IPS-11a (cell line): ENCODE results near the gene UBL4A.
"Not testable (repeated sequence)": the region's sequence is repeated elsewhere in the genome, so short reads cannot be mapped to it uniquely, and the experiment has no call there.

ENCODE experiments used
- H3K4me3 ChIP-seq: one replicate; pipeline ENCODE4 v1.5.1; 2013; ENCODE audit warnings: low read depth, low read length, control low read depth

The UBL4A gene

DNA sequence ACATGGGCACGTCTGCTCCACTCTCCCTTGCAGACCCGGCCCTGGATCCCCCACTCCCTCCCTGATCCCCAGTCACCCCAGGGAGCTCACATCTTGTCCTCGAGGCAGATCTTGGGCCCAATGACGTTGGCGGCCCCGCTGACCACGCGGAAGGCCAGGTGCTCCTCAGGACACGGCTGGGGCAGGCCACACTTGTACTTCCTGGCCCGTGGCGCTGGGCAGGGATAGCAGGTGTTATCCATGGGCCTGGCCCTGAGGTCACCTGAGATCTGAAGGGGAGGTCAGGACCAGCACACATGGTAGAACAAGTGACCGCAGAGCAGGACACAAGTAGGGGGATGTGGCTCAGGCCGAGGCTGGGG lies 21.9 kb upstream of the UBL4A start:
- H3K4me3 ChIP-seq, result no peak overlapping the region

DNA sequence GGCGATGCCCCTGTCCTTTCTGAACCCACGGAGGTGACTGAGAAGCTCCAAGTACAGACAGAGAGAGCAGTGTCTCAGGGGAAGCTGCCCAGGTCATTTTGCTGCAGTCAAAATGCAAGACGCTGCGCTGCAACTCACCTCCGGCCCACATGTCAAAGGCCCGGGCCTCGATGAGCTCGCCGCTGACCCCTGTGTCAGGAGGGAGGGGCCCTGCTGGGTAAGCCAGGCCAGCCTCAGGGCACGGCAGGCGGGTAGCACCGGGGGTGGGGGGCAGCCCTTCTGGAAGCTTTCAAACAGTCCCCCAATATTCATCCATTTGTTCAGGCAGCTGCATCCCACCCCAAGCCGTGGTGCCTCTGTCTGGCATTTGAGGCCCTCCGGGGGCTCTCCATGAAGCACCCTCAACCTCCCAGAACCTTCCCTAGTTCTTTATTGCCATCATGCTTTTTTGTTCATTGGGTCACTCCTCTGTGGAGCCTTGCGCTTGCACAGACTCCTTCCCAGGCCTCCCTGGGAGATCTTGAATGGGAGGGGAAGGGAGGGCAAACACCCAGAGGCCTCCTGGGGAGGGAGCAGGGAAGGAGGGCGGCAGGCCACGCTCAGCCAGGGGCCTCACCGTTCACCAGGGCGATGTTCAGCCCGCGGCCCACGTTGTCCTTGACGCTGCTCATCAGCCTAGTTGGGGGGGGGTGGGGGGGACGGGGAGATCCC lies 21.4 kb upstream of the UBL4A start:
- no peak overlapping the region for H3K4me3 ChIP-seq

- no peak overlapping the region for H3K4me3 ChIP-seq
These were observed 20.3 kb upstream of the UBL4A start for GRCh38 chrX:154506483-154507332.

GRCh38 chrX:154505734-154506133 lies 19.3 kb upstream of the UBL4A start:
- H3K4me3 ChIP-seq, result no peak overlapping the region

- no peak overlapping the region for H3K4me3 ChIP-seq
These were observed 16.6 kb upstream of the UBL4A start for GRCh38 chrX:154502989-154503388.

DNA sequence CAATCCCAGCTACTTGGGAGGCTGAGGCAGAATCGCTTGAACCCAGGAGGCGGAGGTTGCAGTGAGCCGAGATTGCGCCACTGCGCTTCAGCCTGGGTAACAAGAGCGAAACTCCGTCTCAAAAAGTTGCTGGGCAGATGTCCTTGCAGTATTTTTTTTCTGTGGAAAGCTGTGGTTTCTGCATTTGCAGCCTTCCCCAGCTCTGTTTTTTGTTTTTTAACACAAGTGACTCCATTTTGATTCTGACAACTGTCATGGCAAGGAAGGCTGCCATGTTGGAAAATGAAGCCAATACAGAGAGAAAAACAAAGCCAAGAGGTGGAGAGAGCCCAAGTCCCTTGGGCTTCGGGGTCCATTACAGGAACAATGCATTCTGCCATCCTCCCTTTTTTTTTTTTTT lies 15.7 kb upstream of the UBL4A start:
- no peak overlapping the region for H3K4me3 ChIP-seq

DNA sequence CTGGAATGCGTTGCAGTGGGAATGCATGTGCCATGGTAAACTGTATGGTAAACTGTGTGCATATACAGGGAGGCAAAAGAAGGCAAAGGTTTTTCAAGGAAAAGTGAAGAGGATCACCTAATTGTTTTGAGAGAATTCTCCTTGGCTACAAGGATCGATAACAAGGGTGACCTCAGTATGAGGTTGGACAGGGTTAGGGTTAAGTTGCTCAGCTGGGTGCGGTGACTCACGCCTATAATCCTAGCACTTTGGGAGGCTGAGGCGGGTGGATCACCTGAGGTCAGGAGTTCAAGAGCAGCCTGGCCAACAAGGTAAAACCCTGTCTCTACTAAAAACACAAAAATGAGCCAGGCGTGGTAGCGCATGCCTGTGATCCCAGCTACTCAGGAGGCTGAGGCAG lies 15.0 kb upstream of the UBL4A start:
- not testable (repeated sequence) for H3K4me3 ChIP-seq

DNA sequence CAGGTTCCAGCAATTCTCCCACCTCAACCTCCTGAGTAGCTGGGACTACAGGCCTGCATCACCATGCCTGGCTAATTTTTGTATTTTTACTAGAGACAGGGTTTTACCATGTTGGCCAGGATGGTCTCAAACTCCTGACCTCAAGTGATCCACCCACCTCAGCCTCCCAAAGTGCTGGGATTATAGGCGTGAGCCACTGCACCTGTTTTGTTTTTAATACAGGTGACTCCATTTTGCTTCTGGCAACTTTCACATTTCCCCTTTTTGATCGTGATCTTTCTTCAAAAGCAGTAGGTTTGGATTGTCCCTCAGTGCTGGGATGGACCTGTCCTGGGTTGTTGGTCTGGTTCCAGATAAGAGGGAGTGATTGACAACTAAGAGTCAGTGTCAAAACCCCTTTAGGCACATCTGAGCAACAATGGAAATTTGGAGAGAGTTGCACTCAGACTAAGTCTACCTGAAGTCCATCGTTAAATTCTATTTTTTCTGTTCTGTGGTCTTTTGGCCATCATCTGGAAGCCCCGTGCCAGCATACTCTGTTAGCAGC lies 10.2 kb upstream of the UBL4A start:
- H3K4me3 ChIP-seq, result not testable (repeated sequence)

GRCh38 chrX:154495472-154495922 lies 9.1 kb upstream of the UBL4A start:
- no peak overlapping the region for H3K4me3 ChIP-seq

GRCh38 chrX:154494715-154495114 lies 8.3 kb upstream of the UBL4A start:
- H3K4me3 ChIP-seq, result no peak overlapping the region

DNA sequence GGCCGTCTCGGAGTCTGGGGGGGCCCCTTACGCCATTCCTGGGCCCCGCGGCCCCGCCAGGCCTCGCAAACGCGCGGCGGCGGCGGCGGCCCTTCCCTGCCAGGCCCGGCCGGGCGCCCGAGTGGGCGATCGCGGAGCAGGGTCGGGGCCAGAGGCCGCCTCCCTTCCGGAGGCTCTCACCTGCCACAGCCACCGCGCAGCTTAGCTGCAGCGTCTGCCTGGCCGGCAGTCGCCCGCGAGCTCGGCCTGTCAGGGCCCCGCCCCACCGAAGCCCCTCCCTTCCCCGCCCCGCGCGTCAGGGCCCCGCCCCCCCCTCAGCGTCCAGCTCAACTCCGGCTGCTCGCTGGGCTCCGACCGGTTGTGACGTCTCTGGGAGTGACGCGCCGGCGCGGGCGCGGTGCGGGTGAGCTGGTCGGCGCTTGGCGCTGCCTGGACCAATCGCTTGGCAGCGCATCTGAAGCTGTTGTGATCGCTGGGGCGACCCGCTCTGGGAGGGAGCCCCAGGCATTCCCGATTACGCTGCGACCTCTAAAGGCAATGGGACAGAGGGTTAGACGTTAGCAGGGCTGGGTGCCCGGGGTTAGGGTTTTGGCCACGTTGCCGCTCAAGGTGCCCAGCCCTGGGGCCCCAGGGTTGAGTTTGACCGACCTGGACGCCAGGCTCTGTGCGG lies 4.1 kb upstream of the UBL4A start, which contains the start of gene SLC10A3:
Gene SLC10A3 (minus strand): TSS at position 216 of the 670 bp plus-strand sequence. CDS start 1,689 bp downstream, outside the sequence.
- H3K4me3 ChIP-seq, result peak within 1 kb of the TSS; percentile 35

- peak overlapping the region; percentile 35 for H3K4me3 ChIP-seq
These were observed 3.6 kb upstream of the UBL4A start for GRCh38 chrX:154490021-154490413.

DNA sequence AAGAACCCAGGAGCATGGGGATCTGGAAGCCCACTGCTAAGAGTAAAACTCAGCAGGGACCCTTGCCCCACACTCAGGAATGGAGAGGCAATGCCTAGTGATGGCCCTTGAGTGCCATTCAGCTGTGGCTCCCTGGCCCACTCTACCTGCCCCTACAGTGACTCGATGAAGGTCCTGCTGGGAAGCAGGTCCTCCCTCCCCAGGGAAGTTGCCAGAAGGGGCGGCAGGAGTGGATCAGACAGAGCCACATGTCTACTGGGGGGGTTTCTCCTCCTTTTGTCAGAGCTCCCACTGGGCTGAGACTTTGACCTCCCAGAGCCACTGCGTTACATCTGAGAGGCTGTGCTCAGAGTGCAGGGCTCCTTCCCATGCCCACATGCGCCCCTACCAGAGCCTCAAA lies 2.8 kb upstream of the UBL4A start:
- H3K4me3 ChIP-seq, result no peak overlapping the region

DNA sequence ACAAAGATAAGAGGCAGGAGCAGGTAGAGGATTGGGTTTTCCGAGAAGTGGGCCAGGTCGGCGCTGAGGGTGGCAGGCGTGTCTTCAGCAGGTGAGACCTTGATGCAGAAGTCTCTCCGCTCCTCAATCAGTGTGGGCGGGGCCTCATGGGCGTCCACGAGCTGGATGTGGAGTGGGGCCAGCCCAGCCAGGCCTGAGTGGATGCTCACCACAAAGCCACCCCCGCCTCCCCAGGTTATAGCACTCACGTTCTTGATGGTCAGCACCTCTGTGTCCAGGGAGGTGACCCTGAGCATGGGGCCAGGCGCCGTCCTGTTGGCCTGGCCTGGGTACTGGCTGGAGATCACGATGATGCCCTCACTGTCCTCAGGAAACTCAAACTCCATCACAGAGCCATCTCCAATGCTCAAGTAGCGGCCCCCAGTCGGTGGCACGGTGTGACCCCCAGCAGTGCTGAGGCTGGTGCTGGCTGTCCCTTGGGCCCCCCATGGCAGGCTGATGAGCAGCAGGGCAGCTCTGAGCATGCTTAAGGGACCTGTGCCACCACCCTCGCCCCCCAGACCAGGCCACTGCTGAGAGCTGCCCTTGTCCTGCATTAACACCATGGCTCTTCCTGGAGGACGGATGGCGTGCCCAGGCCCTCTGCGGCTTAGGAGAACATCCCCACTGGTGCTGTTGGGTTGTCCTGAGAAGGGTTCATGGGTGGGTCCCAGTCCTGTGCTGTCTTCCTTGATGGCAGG lies 2.1 kb upstream of the UBL4A start:
- H3K4me3 ChIP-seq, result no peak overlapping the region

- H3K4me3 ChIP-seq, result no peak overlapping the region
These were observed 1.3 kb upstream of the UBL4A start for GRCh38 chrX:154487518-154488290.

DNA sequence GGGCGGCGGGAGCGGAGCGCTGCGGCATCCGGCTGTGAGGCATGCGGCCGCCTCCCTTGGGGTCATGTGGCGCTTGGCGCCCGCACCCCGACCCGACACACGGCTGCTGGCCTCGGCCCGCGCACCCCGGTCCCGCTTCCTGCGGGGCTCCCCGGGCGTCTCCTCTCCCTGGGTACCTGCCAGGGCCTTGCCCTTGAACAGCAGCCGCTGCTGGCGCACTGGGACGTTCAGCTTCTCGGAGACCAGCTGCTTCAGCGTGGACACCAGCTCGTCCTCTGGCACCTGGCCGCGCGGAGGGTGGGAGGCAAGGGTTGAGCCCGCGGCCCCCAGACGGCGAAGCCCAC lies 391 bp downstream of the UBL4A start:
- H3K4me3 ChIP-seq, result peak overlapping the region; percentile 57

DNA sequence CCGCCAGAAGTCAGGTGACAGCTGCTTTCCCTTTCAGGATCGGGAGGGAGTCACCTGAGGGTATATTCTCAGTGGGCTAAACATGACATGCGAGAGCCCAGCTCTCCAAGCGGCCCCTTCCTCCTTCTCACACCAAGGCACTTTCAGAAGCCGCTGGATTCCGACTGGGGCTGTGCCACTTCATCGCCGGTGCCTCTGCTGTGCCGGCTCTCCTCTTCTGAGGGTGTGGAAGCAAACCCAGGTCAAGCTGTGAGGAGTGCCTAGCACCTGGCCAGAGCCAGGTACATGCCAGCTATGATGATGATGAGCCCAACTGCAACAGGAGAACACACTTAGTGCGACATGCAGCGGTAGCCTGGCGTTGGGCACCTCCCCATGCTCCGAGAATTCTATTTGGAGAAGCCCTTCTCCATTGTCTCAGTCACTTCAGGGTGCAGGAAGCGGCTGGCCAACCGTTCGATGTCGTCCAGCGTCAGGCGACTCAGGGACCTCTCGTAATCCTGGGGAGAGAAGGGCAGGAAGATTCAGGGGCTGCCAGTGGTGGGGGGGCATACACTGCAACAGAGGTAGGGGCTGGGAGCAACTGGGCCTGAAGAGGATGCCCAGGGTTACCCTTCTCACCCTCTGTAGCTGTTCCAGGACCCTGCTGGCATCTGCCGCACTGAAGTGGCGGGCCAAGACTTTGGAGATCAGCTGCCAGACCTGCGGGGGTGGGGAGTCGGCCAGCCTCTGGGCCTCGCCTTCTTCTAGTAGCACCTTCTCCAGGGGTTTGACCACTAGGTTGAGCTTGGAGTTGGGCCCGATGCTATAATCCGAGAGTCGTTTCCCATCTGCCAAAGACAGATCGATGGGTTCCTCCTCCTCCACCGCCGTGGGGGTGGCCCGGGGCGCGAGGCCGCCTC lies 1.0 kb downstream of the UBL4A start:
- H3K4me3 ChIP-seq, result peak overlapping the region; percentile 57

DNA sequence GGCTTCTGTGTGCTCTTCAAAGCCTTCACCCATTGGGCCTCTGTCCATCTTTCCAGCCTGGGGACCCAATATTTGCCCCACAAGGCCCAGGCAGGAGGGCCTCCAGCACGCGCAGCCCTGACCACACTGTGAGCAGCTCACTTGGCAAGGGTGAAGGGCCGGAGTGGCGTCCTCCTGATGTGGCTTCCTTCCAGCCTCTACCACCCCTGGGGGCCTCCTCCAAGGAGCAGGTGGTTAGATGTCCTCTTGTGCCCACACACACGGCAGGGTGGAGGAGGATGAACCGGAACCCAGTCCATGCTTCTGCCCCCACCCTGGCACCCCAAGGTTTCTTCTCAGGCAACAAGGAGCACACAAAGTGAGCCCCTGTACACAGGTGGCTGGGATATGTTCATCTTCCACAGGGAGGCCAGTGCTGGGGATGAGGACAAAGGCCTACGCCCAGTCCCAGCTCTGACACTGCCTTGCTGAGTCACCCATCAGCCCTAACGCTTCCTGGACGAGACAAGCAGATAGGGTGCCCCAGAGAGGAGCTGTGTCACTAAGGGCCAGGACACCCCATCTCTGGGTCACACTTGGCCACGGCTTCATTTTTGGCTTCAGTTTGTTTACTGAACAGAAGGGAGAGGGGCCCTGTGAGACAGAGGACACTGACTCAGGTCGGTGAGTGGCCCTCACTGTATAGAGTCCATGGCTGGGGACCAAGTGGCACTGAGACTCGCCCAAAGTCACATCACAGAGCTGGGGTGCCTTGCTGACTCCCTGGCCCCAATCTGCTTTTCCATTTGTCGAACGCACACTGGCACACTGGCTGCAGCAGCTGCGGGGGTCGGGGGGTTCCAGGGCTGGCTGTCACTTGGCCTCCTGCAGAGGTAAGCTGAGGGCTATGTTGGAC lies 1.9 kb downstream of the UBL4A start:
- H3K4me3 ChIP-seq, result no peak overlapping the region
